GM19238 (cell line): ENCODE results near the gene CREB3L2.
"Not testable (repeated sequence)": the region's sequence is repeated elsewhere in the genome, so short reads cannot be mapped to it uniquely, and the experiment has no call there.

Experiments
- DNase-seq: peaks from one replicate; pipeline ENCODE4 v3.0.0; 2011; ENCODE audit warnings: low spot score; ENCODE audit not compliant: insufficient read length

The CREB3L2 gene

GRCh38 chr7:137970253-137970975 is 31.5 kb downstream of the CREB3L2 start:
- DNase-seq = no peak

GRCh38 chr7:137969828-137970227 is 32.1 kb downstream of the CREB3L2 start:
- no peak for DNase-seq

- DNase-seq = no peak
Observed at GRCh38 chr7:137968890-137969289, 33.0 kb downstream of the CREB3L2 start.

- DNase-seq = not testable (repeated sequence)
Observed at GRCh38 chr7:137968339-137968738, 33.5 kb downstream of the CREB3L2 start.

- no peak for DNase-seq
Observed at GRCh38 chr7:137967143-137968018, 34.5 kb downstream of the CREB3L2 start.

GRCh38 chr7:137966641-137967142 is 35.2 kb downstream of the CREB3L2 start:
- no peak for DNase-seq

GRCh38 chr7:137965942-137966640 is 35.8 kb downstream of the CREB3L2 start:
- DNase-seq = no peak

- DNase-seq = no peak
Observed at GRCh38 chr7:137964824-137965545, 36.9 kb downstream of the CREB3L2 start.

GRCh38 chr7:137962875-137963507 is 38.9 kb downstream of the CREB3L2 start:
- DNase-seq = no peak

GRCh38 chr7:137962491-137962874 is 39.4 kb downstream of the CREB3L2 start:
- no peak for DNase-seq

- DNase-seq = no peak
Observed at GRCh38 chr7:137961200-137962177, 40.4 kb downstream of the CREB3L2 start.

GRCh38 chr7:137960020-137960419 is 41.9 kb downstream of the CREB3L2 start:
- no peak for DNase-seq

GRCh38 chr7:137958470-137959431 is 43.1 kb downstream of the CREB3L2 start:
- DNase-seq = no peak

- DNase-seq = no peak
Observed at GRCh38 chr7:137957887-137958286, 44.0 kb downstream of the CREB3L2 start.

- DNase-seq = no peak
Observed at GRCh38 chr7:137956591-137956990, 45.3 kb downstream of the CREB3L2 start.

- DNase-seq = no peak
Observed at GRCh38 chr7:137956183-137956582, 45.7 kb downstream of the CREB3L2 start.

- DNase-seq = no peak
Observed at GRCh38 chr7:137954614-137955013, 47.3 kb downstream of the CREB3L2 start.
